Calu3 (cell line): ENCODE results near the gene CRTC1. TPM values are rescaled to one million over a fixed set of nuclear protein-coding genes. Genes with fewer than 3 reads are reported as not detected.

Source experiments
- BruUV-seq: library from RNA; stranded (reverse); fragments of 400-500 nt; replicated peaks from 2 replicates; lab custom pipeline; 2021; lab: Mats Ljungman, UMichigan
- CTCF ChIA-PET: fragments of 300-600 bp; sonication (Branson Sonifier 250); formaldehyde crosslinking; loops from one replicate; lab custom pipeline; 2022; ENCODE audit warnings: antibody characterized with exemption; lab: Charles Lee
- DNase-seq: peaks from one replicate; pipeline ENCODE4 v3.0.0; 2022
- H3K27ac Mint-ChIP-seq: one replicate; pipeline ENCODE4 v1.8.0; 2022; ENCODE audit warnings: mixed read lengths; ENCODE audit not compliant: unreplicated experiment
- H3K27me3 Mint-ChIP-seq: one replicate; pipeline ENCODE4 v1.8.0; 2022; ENCODE audit warnings: mixed read lengths; ENCODE audit not compliant: unreplicated experiment
- H3K36me3 Mint-ChIP-seq: one replicate; pipeline ENCODE4 v1.8.0; 2022; ENCODE audit warnings: mild to moderate bottlenecking, moderate library complexity, mixed read lengths; ENCODE audit not compliant: insufficient read depth, unreplicated experiment
- H3K4me1 Mint-ChIP-seq: one replicate; pipeline ENCODE4 v1.8.0; 2022; ENCODE audit warnings: mild to moderate bottlenecking, low read depth, mixed read lengths; ENCODE audit not compliant: unreplicated experiment
- H3K4me3 Mint-ChIP-seq: one replicate; pipeline ENCODE4 v1.8.0; 2022; ENCODE audit warnings: mild to moderate bottlenecking, low read depth, moderate library complexity, mixed read lengths; ENCODE audit not compliant: unreplicated experiment
- H3K9me3 Mint-ChIP-seq: one replicate; pipeline ENCODE4 v1.8.0; 2022; ENCODE audit warnings: low read depth, mixed read lengths; ENCODE audit not compliant: unreplicated experiment
- intact Hi-C: fragments of 100-400 bp; cut with micrococcal nuclease; formaldehyde crosslinking; loops from one replicate; pipeline ENCODE4 v1.10.0; 2022; ENCODE audit not compliant: unreplicated experiment
- total RNA-seq: library from RNA; stranded (reverse); gene quantifications from 2 replicates; pipeline ENCODE4 v1.2.3, GENCODE V29; 2022
- TF ChIP-seq, protein P1 (sequence below): fragments of 200-600 bp; IDR thresholded peaks from one replicate; pipeline ENCODE4 v1.8.0; 2022; ENCODE audit warnings: antibody characterized with exemption; ENCODE audit not compliant: unreplicated experiment

CRTC1 gene
- total RNA-seq, 1 experiment from 2014 or later, result 8.5 TPM

DNA sequence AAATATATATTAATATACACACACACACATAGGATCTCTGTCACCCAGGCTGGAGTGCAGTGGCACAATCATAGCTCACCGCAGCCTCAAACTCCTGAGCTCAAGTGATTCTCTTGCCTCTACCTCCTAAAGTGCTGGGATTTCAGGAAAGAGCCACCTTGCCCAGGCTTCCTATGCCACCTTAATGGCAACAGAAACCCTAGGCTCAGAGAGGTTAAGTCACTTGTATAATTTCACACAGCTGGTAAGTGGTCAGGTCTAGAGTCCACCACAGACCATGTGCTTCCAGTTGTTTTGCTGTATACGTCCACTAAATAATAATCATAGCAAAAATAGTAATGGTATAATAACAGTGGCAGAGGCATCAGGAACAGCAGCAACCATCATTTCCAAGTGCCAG is 147.0 kb downstream of the CRTC1 start:
- Mint-ChIP-seq H3K9me3 (no peaks in the 10 kb centered on the region), H3K4me1 (peaks cover 9% of the 10 kb centered on the region), H3K27me3 (peaks cover 8% of the 10 kb centered on the region), H3K36me3 (peaks cover 23% of the 10 kb centered on the region), H3K27ac (no peak overlapping the region), H3K4me3 (no peak overlapping the region)
- TF ChIP-seq, protein P1, sequence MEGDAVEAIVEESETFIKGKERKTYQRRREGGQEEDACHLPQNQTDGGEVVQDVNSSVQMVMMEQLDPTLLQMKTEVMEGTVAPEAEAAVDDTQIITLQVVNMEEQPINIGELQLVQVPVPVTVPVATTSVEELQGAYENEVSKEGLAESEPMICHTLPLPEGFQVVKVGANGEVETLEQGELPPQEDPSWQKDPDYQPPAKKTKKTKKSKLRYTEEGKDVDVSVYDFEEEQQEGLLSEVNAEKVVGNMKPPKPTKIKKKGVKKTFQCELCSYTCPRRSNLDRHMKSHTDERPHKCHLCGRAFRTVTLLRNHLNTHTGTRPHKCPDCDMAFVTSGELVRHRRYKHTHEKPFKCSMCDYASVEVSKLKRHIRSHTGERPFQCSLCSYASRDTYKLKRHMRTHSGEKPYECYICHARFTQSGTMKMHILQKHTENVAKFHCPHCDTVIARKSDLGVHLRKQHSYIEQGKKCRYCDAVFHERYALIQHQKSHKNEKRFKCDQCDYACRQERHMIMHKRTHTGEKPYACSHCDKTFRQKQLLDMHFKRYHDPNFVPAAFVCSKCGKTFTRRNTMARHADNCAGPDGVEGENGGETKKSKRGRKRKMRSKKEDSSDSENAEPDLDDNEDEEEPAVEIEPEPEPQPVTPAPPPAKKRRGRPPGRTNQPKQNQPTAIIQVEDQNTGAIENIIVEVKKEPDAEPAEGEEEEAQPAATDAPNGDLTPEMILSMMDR, result no peak
- no TSS peak for BruUV-seq
- no peak for DNase-seq
- CTCF ChIA-PET, result no interaction called here
- intact Hi-C loops, result no loop called here

- TF ChIP-seq, protein P1, result no peak
- Mint-ChIP-seq H3K4me1 (peaks cover 9% of the 10 kb centered on the region), H3K9me3 (no peaks in the 10 kb centered on the region), H3K27me3 (peaks cover 8% of the 10 kb centered on the region), H3K4me3 (peak within 1 kb of the TSS; percentile 91), H3K36me3 (peaks cover 23% of the 10 kb centered on the region), H3K27ac (peak within 1 kb of the TSS; percentile 87)
- BruUV-seq, result no TSS peak
- intact Hi-C loops, result no loop called here
- CTCF ChIA-PET, result interaction anchor here (0.5 to 1.5 kb wide), 4 partner anchors 15 to 327 kb away, joined by 3 to 4 read pairs (median 3); no protein-coding TSS in a partner anchor
- DNase-seq, result peak; percentile 93
Observed at GRCh38 chr19:18831524-18832305, 148.2 kb downstream of the CRTC1 start, which contains the start of gene UPF1. UPF1 (plus strand) TSS chr19:18831959; CDS start chr19:18832210, 251 bp downstream.

Other genes starting within 250 kb of the CRTC1 start
- gene ISYNA1, start 245.5 kb upstream of the CRTC1 start, total RNA-seq, result 94.9 and 114 TPM in 2 replicates
- 11.0 and 12.5 TPM in 2 replicates for gene ELL, start 161.6 kb upstream of the CRTC1 start, total RNA-seq
- gene FKBP8, start 140.1 kb upstream of the CRTC1 start, total RNA-seq, result 123 and 126 TPM in 2 replicates
- 61.0 and 61.5 TPM in 2 replicates for gene KXD1, start 125.8 kb upstream of the CRTC1 start, total RNA-seq
- gene UBA52, start 111.8 kb upstream of the CRTC1 start, total RNA-seq, result 620 and 627 TPM in 2 replicates
- 39.9 and 40.1 TPM in 2 replicates for gene REX1BD, start 94.9 kb upstream of the CRTC1 start, total RNA-seq
- 1.1 TPM in 1 of 2 replicates, not detected in the other for gene CRLF1, start 76.9 kb upstream of the CRTC1 start, total RNA-seq
- 0.71 TPM in 1 of 2 replicates, not detected in the other for gene TMEM59L, start 70.8 kb upstream of the CRTC1 start, total RNA-seq
- gene KLHL26, start 46.7 kb upstream of the CRTC1 start, total RNA-seq, result 7.2 and 7.5 TPM in 2 replicates
- gene COMP, start 107.6 kb downstream of the CRTC1 start, total RNA-seq, result 0.12 TPM in 1 of 2 replicates, not detected in the other
- 57.1 and 62.0 TPM in 2 replicates for gene UPF1, start 148.3 kb downstream of the CRTC1 start, total RNA-seq
- gene CERS1, start 212.5 kb downstream of the CRTC1 start, total RNA-seq, result 3.6 and 4.4 TPM in 2 replicates
- gene COPE, start 235.7 kb downstream of the CRTC1 start, total RNA-seq, result 137 and 143 TPM in 2 replicates
- 34.4 and 37.3 TPM in 2 replicates for gene DDX49, start 236.0 kb downstream of the CRTC1 start, total RNA-seq